Ecto neural progenitor cell (in vitro differentiated cells): Measurements from ENCODE around the gene PRXL2B.
"Not testable (repeated sequence)": the region's sequence is repeated elsewhere in the genome, so short reads cannot be mapped to it uniquely, and the experiment has no call there.

Experiments used
- DNase-seq: peaks from one replicate; pipeline ENCODE4 v3.0.0-alpha.2; 2018; ENCODE audit warnings: low spot score

Gene PRXL2B

GRCh38 chr1:2564006-2564814 lies 22.4 kb upstream of the PRXL2B start:
- no peak for DNase-seq

- no peak for DNase-seq
Observed at GRCh38 chr1:2564815-2565374, 21.7 kb upstream of the PRXL2B start.

GRCh38 chr1:2566101-2567045 lies 20.2 kb upstream of the PRXL2B start:
- no peak for DNase-seq

DNA sequence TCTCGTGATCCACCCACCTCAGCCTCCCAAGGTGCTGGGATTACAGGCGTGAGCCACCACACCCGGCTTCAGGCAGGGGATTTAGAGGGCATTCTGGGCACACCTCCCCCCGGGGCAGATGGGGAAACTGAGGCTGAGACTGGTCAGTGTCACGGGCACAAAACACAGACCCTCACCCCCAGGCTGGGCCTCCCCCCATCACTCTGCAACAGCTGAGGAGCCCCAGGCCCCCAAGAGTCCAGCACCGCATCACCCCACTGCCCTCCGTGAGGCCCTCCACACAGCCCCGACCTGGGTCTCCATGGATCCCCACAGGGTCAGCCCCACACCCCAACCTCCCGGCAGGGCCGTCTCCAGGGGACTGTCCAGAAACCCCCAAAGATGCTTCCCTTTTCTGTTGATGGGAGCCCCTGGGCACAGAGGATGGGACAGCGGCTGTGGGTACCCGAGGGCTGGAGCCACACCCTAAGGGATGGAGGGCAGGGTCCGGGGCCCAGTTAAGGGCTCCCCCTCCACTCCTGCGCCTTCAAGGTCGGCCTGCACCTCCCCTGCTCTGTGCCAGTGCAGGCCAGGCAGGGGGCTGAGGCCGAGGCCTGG lies 19.4 kb upstream of the PRXL2B start:
- no peak for DNase-seq

- DNase-seq: not testable (repeated sequence)
Observed at GRCh38 chr1:2568187-2568816, 18.3 kb upstream of the PRXL2B start.

DNA sequence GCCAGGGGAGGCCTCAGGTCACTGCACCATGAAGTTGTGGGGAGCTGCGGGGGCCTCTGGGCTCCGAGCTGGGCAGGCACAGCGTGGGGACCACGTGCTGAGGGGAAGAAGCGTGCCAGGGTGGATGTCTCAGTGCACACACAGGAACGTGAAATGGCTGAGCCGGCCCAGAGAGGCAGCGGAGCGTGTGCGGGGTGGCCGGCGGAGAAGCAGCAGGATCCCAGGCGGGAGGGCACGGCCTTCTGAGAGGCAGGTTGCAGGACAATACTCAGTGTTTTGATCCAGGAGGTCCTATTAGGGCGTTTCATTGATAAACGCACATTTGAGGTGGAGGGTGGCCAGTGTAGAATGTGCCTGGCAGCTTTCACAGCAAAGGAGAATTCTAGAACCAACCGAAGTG lies 17.5 kb upstream of the PRXL2B start:
- DNase-seq: no peak

- not testable (repeated sequence) for DNase-seq
Observed at GRCh38 chr1:2569703-2570102, 16.9 kb upstream of the PRXL2B start.

GRCh38 chr1:2570332-2570731 lies 16.2 kb upstream of the PRXL2B start:
- no peak for DNase-seq

DNA sequence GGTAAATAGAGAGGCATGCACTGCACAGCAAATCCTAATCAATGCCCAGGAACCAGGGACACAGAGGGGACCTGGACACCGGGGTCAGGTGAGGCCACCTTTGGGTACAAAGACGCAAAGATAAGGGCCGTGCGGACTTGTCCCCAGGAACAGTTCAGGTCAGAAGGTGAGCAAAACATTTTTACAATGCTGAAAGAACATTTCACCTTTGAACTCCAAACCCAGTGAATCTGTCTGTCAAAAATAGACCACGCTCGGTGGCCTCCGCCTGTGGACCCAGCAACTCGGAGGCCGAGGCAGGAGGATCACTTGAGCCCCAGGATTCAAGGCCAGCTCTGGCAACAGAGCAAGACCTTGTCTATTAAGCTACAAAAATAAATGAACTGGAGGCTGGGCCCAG lies 15.2 kb upstream of the PRXL2B start:
- DNase-seq: no peak

DNA sequence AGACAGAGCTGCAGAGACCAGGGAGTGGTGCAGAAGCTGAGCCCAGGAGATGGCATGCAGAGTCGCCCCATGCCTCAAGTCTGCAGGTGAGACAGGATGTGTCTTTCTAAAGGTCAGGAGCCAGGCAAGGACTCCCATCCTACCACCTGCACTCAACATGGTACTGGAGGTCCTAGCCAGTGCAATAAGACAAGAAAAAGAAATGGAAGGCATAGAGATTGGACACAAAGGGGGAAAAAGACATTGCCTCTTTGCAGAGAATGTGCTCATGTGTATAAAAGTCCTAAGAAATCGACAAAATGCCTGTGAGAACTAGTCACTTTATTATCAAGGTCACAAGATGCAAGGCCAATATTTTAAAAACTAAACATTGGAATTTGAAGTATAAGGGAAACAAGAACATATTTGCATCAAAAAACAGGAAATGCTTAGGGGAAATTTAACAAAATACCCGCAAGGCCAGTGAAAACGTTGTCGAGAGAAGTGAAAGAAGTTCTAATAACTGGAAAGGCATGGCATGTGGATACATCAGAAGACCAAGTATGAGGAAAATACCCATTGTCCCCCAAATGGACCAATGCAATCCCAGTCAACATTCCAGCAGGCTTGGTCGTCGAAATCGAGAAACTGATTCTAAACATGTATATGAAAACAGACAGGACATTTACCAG lies 13.2 kb upstream of the PRXL2B start:
- DNase-seq: no peak

DNA sequence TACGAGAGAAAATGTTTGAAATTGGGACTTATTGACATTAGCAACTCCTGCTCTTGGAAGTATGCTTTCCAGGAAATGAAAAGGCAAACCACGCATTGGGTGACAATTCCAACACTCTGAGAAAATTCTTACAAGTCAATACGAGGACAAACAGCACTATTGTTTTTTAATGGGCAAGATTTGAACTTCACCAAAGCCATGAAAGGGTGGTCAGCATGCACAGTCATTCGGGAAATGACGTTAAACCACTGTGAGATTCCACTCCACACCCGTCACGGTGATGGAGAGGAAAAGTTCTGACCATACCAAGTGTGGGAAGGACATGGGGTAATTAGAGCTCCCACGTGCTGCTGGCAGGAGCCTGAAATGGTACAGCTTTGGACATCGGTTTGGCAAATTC lies 12.2 kb upstream of the PRXL2B start:
- DNase-seq: no peak

DNA sequence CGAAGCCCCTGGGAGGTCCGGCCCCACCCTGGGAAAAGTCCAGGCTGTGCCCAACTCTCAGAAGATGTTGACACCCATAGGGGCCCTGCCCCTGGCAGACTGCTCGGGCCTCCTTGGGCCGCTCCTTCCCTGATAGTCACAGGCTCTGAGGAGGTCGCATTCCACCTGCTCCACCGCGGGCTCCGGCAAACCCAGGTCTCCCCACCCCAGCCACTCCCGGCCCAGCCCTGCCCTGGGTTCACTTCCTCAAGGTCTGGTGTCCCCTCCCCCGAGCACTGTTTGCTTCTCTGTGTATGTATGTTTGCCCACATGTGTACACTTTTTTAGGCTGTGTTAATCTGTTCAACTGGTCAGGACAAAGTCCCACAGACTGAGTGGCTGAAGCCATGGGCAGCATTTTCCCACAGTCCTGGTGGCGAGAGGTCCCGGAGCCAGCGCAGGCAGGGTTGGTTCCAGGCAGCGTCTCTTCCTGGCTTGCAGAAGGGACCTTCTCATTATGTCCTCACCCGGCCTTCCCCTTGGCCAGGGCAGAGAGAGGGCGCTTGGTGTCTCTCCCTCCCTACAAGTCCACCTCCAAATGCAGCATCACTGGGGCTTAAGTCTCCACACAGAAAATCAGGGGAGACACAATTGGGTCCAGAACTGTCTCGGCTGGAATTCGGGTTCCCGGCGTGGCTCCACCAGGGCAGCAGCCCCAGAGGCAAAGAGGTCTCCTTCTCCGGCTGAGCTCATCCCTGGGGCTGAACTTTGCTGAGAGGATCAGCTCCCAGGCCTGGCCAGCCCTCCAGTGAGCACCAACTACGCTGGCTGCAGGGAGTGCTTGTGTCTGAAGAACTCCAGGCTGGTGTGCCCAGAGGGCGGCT lies 10.5 kb upstream of the PRXL2B start:
- no peak for DNase-seq

GRCh38 chr1:2577565-2578075 lies 9.0 kb upstream of the PRXL2B start:
- DNase-seq: not testable (repeated sequence)

GRCh38 chr1:2578758-2579118 lies 7.8 kb upstream of the PRXL2B start:
- no peak for DNase-seq

- no peak for DNase-seq
Observed at GRCh38 chr1:2580691-2581090, 5.9 kb upstream of the PRXL2B start.

DNA sequence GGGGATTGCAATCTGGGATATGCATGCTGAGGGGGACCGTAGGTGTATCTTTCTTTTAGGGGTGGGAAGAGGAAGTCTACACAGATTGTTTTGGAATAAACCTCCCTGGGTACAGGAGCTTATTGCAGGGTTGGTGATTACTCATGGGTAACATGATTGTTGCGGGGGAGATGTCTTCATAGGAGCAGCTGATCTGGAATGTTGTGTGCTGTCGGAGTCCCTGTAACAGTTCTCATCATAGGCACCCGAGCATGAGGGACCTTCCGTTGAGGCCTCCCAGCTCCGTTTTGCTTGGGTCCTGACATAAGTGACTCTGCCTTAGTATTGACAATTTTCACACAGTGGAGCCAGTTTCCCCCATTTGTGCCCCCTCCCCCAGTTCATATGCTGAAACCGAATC lies 4.2 kb upstream of the PRXL2B start:
- DNase-seq: no peak

GRCh38 chr1:2583331-2583791 lies 3.2 kb upstream of the PRXL2B start:
- no peak for DNase-seq

GRCh38 chr1:2583871-2584351 lies 2.7 kb upstream of the PRXL2B start:
- DNase-seq: no peak

GRCh38 chr1:2584686-2585317 lies 1.8 kb upstream of the PRXL2B start:
- DNase-seq: no peak
